BJ (cell line): ENCODE measurements around the gene YJEFN3. TPM values are rescaled to one million over a fixed set of nuclear protein-coding genes. Genes with fewer than 3 reads are reported as not detected.

Source experiments
- CTCF ChIA-PET: fragments of 350-600 bp; formaldehyde crosslinking; extraction: SDS; loops from one replicate; lab custom pipeline; 2021; ENCODE audit warnings: antibody characterized with exemption, inconsistent platforms; lab: Yijun Ruan, JAX
- POLR2A ChIA-PET: fragments of 300-600 bp; sonication (Branson Sonifier 250); formaldehyde crosslinking; extraction: SDS; loops from one replicate; lab custom pipeline; 2021; ENCODE audit warnings: antibody characterized with exemption; lab: Charles Lee
- DNase-seq: peaks from one replicate; pipeline ENCODE4 v3.0.0-alpha.2; 2011; ENCODE audit warnings: low read depth
- H3K27me3 ChIP-seq: 2 replicates; pipeline ENCODE4 v1.6.0; 2011; ENCODE audit warnings: low read length; ENCODE audit not compliant: control insufficient read depth, insufficient read depth
- H3K36me3 ChIP-seq: 2 replicates; pipeline ENCODE4 v1.5.1; 2011; ENCODE audit warnings: low read length; ENCODE audit not compliant: control insufficient read depth, insufficient read depth
- H3K4me3 ChIP-seq: 2 replicates; pipeline ENCODE4 v1.5.1; 2011; ENCODE audit warnings: low read depth, mild to moderate bottlenecking, control low read depth, low read length
- polyA plus RNA-seq: library from polyadenylated mRNA; depleted of rRNA; stranded (reverse); fragments of >200 nt; gene quantifications from 2 replicates; pipeline ENCODE4 v1.2.3, GENCODE V29; 2011
- TF ChIP-seq, protein P1 (sequence below): IDR thresholded peaks from 2 replicates; pipeline ENCODE4 v1.5.1; 2011; ENCODE audit warnings: low read depth, mild to moderate bottlenecking, control low read depth, inconsistent platforms, low read length, moderate library complexity; ENCODE audit not compliant: insufficient read depth

YJEFN3 gene
- polyA plus RNA-seq, 1 experiment: 1.1 TPM

GRCh38 chr19:19499272-19499995 is 29.3 kb upstream of the YJEFN3 start:
- ChIA-PET POLR2A (no interaction called here), CTCF (interaction anchor here (0.8 kb wide), 1 partner anchor 133 kb away, joined by 4 read pairs; no protein-coding TSS in a partner anchor)
- Histone ChIP-seq H3K36me3 (peaks cover 49% of the 10 kb centered on the region), H3K4me3 (no peak overlapping the region), H3K27me3 (no peaks in the 10 kb centered on the region)
- no peak for DNase-seq
- TF ChIP-seq, protein P1, sequence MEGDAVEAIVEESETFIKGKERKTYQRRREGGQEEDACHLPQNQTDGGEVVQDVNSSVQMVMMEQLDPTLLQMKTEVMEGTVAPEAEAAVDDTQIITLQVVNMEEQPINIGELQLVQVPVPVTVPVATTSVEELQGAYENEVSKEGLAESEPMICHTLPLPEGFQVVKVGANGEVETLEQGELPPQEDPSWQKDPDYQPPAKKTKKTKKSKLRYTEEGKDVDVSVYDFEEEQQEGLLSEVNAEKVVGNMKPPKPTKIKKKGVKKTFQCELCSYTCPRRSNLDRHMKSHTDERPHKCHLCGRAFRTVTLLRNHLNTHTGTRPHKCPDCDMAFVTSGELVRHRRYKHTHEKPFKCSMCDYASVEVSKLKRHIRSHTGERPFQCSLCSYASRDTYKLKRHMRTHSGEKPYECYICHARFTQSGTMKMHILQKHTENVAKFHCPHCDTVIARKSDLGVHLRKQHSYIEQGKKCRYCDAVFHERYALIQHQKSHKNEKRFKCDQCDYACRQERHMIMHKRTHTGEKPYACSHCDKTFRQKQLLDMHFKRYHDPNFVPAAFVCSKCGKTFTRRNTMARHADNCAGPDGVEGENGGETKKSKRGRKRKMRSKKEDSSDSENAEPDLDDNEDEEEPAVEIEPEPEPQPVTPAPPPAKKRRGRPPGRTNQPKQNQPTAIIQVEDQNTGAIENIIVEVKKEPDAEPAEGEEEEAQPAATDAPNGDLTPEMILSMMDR: no peak

DNA sequence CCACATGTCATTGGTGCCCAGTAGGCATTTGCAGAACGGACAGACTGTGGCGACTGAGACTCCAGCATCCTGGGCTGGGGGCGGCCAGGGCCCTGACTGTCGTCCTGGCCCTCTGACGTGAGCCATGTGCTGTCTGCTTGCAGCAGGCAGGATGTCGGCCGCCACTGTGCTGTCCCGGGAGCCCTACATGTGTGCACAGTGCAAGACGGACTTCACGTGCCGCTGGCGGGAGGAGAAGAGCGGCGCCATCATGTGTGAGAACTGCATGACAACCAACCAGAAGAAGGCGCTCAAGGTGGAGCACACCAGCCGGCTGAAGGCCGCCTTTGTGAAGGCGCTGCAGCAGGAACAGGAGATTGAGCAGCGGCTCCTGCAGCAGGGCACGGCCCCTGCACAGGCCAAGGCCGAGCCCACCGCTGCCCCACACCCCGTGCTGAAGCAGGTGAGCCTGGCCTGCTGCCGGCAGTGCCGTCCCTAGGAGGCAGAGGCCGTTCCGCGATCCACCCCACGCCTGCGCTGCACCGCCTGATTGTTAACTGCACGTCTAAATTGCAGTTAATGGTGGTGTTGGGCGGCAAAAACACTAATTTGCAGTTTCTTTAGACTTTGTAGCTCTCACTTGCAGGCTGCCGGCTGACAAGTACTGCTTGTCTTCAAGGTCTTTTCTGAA is 27.6 kb upstream of the YJEFN3 start:
- DNase-seq: no peak
- TF ChIP-seq, protein P1: no peak
- ChIA-PET CTCF (interaction anchor here (0.7 kb wide), 2 partner anchors 9 to 131 kb away, joined by 3 to 4 read pairs; no protein-coding TSS in a partner anchor), POLR2A (no interaction called here)
- Histone ChIP-seq H3K27me3 (no peaks in the 10 kb centered on the region), H3K4me3 (no peak overlapping the region), H3K36me3 (peaks cover 48% of the 10 kb centered on the region)

DNA sequence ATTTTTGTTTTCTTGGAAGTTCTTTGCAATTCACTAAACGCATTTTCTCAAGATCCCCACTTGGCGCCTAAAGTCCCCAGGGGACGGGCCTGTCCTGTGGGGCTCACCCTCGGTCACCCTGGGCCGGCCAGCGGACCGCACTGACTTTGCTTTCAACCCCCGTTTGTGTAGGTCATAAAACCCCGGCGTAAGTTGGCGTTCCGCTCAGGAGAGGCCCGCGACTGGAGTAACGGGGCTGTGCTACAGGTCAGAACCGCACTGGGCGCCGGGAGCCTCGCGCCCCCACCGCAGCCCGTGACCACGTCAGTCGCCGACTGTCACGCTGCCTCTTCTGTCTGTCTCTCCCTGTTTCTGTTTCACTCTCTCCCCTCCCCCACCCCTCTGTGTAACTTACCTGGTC is 26.9 kb upstream of the YJEFN3 start:
- H3K36me3 ChIP-seq: peaks cover 45% of the 10 kb centered on the region
- H3K4me3 ChIP-seq: no peak overlapping the region
- ChIA-PET POLR2A (no interaction called here), CTCF (no interaction called here)
- DNase-seq: no peak
- no peaks in the 10 kb centered on the region for H3K27me3 ChIP-seq
- TF ChIP-seq, protein P1: no peak

- TF ChIP-seq, protein P1: no peak
- H3K4me3 ChIP-seq: no peak overlapping the region
- DNase-seq: no peak
- H3K36me3 ChIP-seq: peaks cover 44% of the 10 kb centered on the region
- POLR2A ChIA-PET: no interaction called here
- no peaks in the 10 kb centered on the region for H3K27me3 ChIP-seq
- CTCF ChIA-PET: no interaction called here
Observed at GRCh38 chr19:19502281-19502680, 26.4 kb upstream of the YJEFN3 start.

GRCh38 chr19:19502808-19503602 is 25.7 kb upstream of the YJEFN3 start:
- ChIA-PET POLR2A (no interaction called here), CTCF (no interaction called here)
- H3K36me3 ChIP-seq: peaks cover 42% of the 10 kb centered on the region
- no peaks in the 10 kb centered on the region for H3K27me3 ChIP-seq
- no peak overlapping the region for H3K4me3 ChIP-seq
- no peak for DNase-seq
- TF ChIP-seq, protein P1: no peak
